NK-92 (cell line): ENCODE data around the gene RNU1-3.
A peak's percentile ranks its signal among the peaks of the same experiment; 100 is the strongest.
"Not testable (repeated sequence)": the region's sequence is repeated elsewhere in the genome, so short reads cannot be mapped to it uniquely, and the experiment has no call there.

Experiments
- DNase-seq: peaks from one replicate; lab custom pipeline; 2025; ENCODE audit not compliant: unreplicated experiment; lab: John Stamatoyannopoulos, UW

The RNU1-3 gene

DNA sequence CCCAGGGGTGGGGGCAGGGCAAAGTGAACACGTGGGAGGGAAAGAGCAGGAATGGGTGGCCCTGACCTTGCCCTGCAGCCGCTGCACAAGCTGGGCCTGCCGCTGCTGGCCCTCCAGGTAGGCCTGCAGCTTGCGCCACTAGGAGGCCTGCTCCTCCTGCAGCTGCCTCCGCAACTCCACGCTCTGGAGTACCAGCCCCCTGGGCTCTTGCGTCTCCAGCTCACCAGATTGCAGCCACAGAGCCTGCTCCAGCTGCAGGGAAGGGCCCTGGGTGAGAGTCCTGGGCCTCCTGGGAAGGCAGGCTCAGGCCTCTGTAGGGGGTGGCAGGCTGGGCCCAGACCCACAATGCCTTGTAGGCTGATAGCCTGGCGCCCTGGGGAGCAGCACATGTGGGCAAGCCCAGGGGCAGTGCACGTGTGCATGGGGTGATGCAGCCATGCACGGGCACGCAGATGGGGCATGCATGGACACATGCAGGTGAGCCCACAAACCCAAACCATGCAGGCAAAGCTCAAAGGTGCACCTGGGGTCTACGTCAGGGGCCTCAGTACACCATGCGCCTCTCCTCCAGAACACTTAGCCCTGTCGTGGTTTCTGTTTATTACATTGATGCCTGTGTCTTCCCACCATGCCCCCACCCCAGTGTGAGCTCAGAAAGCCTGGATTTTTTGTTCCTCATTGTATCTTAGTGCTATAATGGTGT lies 9.6 kb downstream of the RNU1-3 start:
- DNase-seq = not testable (repeated sequence)

DNA sequence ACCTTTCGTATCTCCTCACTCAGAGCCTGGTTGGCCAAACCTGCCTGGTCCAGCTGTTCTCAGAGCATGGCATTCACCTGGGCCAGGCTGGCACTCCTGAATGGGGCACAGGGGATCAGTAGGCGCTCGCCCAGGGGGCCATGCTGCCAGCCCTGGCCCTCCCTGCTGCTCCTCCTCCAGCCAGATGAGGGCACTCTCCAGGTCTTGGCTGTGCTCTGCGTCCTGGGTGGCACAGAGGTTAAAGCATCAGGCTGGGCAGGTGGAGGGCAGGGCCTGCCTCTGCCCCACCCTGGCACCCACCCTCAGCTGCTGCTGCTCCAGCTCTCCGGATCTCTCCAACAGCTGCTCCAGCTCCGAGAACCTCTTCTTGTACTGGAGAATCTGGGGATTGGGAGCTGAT lies 10.2 kb downstream of the RNU1-3 start:
- not testable (repeated sequence) for DNase-seq

- DNase-seq = not testable (repeated sequence)
Measured at GRCh38 chr1:16651560-16651959, 15.2 kb downstream of the RNU1-3 start.

DNA sequence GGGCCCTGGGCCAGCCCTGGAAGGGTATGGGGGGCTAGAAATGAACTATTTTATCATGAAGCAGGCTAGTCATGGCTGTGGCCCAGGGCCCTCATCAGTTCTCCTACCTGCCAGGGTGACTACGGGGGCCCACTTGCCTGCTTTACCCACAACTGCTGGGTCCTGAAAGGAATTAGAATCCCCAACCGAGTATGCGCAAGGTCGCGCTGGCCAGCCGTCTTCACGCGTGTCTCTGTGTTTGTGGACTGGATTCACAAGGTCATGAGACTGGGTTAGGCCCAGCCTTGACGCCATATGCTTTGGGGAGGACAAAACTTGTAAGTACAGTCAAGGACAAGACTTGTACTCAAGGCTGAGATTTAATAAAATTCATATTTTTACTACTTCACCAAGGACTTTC lies 16.8 kb downstream of the RNU1-3 start:
- not testable (repeated sequence) for DNase-seq

GRCh38 chr1:16649390-16649789 lies 17.4 kb downstream of the RNU1-3 start:
- DNase-seq = not testable (repeated sequence)

- DNase-seq = not testable (repeated sequence)
Measured at GRCh38 chr1:16648756-16649155, 18.0 kb downstream of the RNU1-3 start.

- DNase-seq = not testable (repeated sequence)
Measured at GRCh38 chr1:16648250-16648649, 18.5 kb downstream of the RNU1-3 start.

DNA sequence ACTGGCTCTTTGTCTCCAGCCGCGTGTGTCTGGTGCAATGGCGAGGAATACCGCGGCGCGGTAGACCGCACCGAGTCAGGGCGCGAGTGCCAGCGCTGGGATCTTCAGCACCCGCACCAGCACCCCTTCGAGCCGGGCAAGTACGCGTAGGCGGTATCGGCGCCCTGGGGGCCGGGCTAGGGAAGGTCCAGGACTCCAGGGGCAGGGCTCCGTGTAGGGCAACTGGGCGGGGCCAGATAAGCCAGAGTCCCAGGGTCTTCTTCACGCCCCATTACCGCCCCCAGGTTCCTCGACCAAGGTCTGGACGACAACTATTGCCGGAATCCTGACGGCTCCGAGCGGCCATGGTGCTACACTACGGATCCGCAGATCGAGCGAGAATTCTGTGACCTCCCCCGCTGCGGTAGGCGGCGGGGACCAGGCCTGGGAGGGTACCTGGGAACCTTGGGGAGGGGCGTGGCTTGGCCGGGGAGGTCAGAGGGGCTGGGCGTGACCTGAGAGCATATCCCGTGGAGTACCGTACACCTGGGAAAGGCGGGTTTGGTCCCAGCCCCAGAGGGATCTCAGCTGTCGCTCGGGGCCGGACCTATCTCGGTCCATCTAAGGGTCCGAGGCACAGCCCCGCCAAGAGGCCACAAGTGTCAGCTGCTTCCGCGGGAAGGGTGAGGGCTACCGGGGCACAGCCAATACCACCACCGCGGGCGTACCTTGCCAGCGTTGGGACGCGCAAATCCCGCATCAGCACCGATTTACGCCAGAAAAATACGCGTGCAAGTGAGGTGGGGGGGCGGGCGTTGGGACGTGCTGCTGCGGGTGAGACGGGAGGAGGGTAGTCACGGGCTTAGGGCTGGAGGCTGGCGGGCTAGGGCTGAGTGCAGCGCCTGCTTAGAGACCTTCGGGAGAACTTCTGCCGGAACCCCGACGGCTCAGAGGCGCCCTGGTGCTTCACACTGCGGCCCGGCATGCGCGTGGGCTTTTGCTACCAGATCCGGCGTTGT lies 19.3 kb downstream of the RNU1-3 start:
- DNase-seq = not testable (repeated sequence)

DNA sequence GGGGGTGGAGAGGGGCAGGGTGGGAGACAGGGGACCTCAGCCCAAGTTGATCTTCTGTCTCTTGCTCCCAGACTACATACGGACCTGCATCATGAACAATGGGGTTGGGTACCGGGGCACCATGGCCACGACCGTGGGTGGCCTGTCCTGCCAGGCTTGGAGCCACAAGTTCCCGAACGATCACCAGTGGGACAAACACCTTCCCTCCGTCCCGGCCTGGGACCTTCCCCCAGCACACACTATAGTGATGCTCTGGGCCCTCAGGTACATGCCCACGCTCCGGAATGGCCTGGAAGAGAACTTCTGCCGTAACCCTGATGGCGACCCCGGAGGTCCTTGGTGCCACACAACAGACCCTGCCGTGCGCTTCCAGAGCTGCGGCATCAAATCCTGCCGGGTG lies 20.0 kb downstream of the RNU1-3 start:
- DNase-seq = not testable (repeated sequence)

- DNase-seq = not testable (repeated sequence)
Measured at GRCh38 chr1:16646061-16646664, 20.6 kb downstream of the RNU1-3 start.

- not testable (repeated sequence) for DNase-seq
Measured at GRCh38 chr1:16645271-16646060, 21.3 kb downstream of the RNU1-3 start.

GRCh38 chr1:16644482-16645270 lies 22.1 kb downstream of the RNU1-3 start:
- DNase-seq = peak; percentile 86

DNA sequence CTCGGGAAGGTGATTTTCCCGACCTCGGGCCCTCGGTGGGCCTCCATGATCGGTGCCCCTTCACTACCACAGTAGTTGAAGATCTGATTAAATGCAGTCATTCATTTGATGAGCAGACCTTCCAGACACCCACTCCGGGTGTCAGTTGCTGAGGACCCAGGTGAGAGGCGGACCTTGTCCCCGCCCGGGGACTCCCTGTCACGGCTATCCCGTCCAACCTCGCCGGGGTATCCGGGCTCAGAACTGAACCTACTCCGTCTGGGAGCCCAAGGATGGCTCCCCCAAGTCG lies 22.6 kb downstream of the RNU1-3 start:
- DNase-seq = no peak

DNA sequence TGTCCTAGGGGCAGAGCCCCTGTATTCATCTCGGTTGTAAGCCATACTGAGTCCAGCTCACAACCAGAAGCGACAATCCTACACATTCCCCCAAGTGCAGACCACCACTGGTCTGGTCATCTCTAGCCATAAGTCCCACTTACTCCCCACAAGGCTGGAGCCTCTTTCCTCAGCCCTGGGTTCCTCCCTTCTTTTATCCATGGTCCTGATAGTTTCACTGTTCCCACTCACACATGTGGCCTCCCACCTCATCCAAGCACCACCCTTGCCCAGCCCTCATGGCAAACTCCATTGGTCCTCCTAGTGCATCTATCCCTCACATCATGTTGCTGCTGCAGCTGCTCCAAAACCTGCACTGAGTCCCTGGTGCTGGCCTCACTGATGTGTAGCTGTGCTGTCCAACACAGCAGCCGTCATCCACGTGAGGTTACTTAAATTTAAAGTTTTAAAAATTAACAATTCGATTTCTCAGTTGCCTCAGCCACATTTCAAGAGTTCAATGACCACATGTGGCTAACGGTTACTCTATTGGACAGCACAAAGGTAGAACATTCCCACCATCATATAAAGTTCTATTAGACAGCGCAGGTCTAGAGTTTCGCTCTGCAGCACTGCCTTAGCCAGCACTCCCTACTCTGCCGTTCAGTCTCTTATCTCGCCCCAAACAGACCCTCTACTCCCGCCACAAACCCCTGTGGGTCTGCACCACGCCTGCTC lies 23.1 kb downstream of the RNU1-3 start:
- DNase-seq = not testable (repeated sequence)

GRCh38 chr1:16643001-16643411 lies 23.7 kb downstream of the RNU1-3 start:
- not testable (repeated sequence) for DNase-seq

DNA sequence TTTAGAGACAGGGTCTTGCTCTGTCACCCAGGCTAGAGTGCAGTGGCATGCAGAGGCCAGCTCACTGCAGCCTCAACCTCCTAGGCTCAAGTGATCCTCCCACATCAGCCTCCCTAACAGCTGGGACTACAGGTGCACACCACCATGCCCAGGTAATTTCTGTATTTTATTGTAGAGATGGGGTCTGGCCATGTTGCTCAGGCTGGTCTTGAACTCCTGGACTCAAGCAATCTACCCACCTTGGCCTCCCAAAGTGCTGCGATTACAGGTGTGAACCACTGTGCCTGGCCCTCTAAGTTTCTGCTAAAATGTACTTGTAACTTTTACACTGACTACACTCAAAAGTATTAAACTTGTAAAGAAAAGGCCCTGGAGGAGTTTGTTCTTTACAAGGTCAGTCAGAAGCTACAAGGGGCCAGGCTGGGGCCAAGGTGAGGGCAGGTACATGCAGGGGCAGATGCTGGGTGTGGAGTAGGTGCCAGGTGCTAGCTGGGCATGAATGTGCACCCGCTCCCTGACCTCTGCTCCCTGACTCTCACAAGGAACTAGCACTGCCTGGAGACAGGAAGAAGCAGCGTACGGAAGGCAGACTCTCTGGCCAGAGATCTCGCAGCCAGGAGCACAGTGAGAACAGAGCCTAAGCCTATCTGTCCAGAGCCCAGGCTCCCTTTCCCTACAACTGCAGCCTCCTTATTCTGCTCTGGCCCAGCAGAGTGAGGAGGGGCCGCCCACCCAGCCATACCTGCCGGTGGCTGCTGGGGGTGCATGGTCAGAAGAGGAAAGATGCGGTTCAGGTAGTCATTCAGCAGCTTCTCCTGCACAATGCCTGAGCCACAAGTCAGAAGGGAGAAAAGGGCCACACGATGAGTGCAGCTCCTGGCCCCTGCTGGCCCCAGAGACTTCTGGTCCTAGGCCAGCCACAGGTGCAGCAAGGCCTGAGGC lies 24.5 kb downstream of the RNU1-3 start:
- not testable (repeated sequence) for DNase-seq

DNA sequence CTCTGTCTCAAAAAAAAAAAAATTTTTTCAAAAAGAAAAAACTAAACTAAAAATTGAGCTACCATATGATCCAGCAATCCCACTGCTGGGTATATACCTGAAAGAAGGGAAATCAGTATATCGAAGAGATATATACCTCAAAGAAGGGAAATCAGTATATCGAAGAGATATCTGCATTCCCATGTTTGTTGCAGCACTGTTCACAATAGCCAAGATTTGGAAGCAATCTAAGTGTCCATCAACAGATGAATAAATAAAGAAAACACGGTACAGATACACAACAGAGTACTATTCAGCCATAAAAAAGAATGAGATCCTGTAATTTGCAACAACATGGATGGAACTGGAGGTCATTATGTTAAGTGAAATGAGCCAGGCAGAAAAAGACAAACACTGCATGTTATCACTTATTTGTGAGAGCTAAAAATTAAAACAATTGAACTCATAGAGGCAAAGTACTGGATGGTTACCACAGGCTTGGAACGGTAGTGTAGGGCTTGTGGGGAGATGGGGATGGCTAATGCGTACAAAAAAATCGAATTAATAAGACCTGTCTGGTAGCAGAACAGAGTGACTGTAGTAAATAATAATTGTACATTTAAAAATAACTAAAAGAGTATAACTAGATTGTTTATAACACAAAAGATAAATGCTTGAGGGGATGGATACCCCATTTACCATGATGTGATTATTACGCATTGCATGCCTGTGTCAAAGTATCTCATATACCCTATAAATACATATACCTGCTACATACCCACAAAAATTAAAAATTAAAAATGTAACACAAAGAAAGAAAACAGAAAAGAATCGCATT lies 25.4 kb downstream of the RNU1-3 start:
- DNase-seq = not testable (repeated sequence)
